Embryonic facial prominence (tissue), 1 donor: ENCODE data around the gene NPHP1.
"Not testable (repeated sequence)": the region's sequence is repeated elsewhere in the genome, so short reads cannot be mapped to it uniquely, and the experiment has no call there.

Experiments used
- DNase-seq: peaks from one replicate; pipeline ENCODE4 v3.0.0-alpha.2; 2016; ENCODE audit errors: extremely low spot score

Gene NPHP1

GRCh38 chr2:110130757-110131156, 74.1 kb downstream of the NPHP1 start:
- no peak for DNase-seq

GRCh38 chr2:110126906-110127305, 77.9 kb downstream of the NPHP1 start:
- no peak for DNase-seq

DNA sequence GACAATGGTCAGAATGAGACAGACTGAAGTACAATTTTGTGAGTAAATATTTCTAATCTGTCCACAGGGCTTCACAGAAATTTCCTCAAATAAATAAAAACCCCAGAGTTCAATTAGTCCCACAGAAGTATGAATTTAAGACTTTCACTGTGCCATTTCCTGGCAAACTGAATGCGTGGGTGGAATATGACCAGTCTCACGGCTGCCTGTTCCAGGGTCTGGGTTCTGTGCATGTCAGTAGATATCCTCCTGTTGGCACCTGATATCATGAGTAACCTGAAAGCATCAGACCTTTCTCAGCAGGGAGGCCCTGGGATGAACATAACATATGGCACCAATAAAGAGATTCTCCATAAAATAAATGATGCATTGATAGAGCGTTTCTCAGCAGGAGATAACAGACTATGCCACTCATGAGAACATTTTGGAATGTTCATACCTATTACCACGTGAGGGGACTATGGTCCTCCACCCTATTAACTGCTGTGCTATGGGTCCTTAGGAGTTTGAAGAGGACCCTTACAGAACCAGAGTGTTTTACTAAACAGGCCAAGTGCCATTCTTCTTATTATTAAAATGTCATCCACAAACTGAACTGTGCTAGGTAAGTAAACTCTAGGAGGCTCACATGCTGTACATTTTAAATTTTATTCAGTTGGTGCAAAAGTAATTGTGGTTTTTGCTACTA, 78.6 kb downstream of the NPHP1 start:
- DNase-seq = no peak

GRCh38 chr2:110124939-110125691, 79.7 kb downstream of the NPHP1 start:
- DNase-seq = no peak

GRCh38 chr2:110124038-110124825, 80.6 kb downstream of the NPHP1 start:
- DNase-seq = no peak

DNA sequence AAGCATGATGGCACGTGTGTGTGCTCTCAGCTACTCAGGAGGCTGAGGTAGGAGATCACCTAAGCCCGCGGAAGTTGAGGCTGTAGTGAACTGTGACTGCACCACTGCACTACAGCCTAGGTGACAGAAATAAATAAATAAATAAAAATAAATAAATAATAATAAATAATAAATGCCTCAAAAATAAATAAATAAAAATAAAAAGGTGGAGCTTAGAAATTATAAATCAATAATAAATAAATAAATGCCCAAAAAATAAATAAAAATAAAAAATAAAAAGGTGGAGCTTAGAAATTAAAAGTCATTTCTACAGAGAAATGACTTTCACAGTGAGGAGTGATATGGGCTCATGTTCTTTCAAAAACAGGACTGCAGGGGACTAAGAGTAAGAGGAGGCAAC, 83.2 kb downstream of the NPHP1 start:
- DNase-seq = no peak

DNA sequence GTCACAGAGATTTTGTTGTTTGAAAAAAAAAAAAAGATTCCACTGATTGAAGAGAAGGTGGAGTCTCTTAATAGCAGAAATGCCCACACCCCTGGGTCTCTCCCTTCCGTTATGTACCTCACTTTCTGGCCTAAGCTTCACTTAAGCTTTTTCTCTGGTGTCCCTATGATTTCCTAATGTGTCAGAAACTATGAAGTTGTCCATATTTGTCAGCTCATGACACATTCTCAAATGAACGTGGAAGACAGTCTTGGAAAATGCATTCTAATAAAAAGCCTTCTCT, 83.8 kb downstream of the NPHP1 start:
- no peak for DNase-seq

DNA sequence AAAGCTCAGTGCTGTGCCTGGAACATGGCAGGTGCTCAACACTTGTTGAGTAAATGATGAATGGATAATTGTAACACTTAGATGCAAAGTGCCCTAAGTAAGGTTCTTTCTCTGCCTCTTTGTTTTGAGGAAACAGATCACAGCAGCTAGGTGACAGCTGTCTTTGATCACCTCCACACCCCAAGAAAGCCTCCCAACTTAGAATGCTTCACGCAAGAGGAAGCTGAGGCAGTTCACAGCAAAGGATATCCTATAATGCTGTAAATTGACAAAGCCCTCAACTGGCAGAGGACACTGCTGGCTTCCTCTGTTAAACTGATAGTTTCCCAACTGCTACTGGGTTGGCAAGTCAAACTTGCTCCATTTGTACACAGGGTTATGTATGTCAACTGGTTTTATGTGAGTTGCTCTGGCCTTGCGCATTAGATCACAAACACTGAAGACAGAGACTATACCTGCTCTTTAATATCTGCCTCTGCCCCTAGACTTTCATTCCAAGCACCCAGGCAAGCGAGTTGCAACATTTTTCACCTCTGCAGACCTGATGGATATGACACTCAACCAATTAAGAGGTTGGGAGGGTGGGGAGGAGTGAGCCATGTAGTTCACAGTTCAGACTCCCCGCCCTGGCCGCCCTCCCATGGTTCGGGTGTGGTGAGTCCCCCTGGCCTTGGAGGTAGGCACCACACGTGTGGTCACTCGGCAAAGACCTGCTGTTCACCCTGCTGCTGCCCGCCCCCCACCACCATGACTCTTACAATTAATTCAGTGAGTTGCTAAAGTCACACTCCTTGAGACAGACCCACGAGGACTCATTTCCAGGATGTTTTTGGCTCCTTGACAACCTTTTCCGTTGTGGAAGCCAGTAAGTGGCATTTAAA, 84.4 kb downstream of the NPHP1 start:
- no peak for DNase-seq

- no peak for DNase-seq
Observed at GRCh38 chr2:110116033-110116710, 88.6 kb downstream of the NPHP1 start.

GRCh38 chr2:110115291-110116032, 89.4 kb downstream of the NPHP1 start, which contains the start of gene MALL:
Gene MALL (minus strand): TSS chr2:110115822. CDS start chr2:110115792, 30 bp downstream.
- no peak for DNase-seq

- no peak for DNase-seq
Observed at GRCh38 chr2:110114831-110115255, 90.0 kb downstream of the NPHP1 start.

DNA sequence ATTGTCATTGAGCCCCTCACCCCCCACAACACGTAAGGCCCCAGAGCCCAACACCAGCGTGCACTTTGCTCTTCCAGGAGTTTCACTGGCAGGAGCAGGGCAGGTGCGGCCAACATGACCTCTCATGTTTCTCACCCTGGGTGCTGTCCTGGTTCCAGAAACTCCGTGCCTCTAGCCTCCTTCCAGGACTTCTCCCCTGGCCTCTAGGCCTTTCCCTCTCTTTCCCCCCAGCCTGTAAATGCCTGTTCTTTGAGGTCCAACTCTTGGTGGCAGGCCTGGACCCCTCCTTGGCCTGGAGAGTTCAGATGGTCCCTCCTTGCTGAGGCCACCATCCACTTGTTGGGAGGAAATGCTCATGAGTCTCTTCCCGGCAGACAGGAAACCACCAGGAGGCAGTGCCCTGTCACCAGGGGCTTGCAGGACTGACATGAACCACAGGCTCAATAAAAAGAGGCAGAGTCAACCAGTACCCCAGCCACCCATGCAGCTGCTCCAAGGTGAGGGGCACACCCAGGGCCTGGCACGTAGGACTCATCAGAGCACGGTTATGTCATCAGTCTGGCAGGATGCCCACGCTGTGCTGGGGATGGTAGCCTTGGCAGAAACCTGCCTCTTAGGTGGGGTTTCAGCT, 90.7 kb downstream of the NPHP1 start:
- DNase-seq = no peak

- DNase-seq = not testable (repeated sequence)
Observed at GRCh38 chr2:110108291-110108690, 96.5 kb downstream of the NPHP1 start.

GRCh38 chr2:110107092-110108079, 97.4 kb downstream of the NPHP1 start:
- DNase-seq = no peak

DNA sequence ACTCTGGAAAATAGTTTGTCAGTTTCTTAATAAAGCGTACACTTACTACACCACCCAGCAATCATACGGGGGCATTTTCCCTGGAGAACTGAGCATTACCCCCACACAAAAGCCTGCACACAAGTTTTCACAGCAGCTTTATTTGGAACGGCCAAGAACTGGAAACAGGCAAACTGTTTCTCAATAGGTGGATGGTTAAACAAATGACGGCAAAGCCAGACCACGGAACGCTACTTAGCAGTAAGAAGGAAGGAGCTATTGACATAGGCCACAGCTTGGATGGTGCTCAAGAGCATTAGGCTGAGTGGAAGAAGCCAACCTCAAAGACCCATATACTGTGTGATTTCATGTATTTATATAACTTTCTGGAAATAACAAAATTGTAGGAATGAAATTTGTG, 98.2 kb downstream of the NPHP1 start:
- DNase-seq = no peak

DNA sequence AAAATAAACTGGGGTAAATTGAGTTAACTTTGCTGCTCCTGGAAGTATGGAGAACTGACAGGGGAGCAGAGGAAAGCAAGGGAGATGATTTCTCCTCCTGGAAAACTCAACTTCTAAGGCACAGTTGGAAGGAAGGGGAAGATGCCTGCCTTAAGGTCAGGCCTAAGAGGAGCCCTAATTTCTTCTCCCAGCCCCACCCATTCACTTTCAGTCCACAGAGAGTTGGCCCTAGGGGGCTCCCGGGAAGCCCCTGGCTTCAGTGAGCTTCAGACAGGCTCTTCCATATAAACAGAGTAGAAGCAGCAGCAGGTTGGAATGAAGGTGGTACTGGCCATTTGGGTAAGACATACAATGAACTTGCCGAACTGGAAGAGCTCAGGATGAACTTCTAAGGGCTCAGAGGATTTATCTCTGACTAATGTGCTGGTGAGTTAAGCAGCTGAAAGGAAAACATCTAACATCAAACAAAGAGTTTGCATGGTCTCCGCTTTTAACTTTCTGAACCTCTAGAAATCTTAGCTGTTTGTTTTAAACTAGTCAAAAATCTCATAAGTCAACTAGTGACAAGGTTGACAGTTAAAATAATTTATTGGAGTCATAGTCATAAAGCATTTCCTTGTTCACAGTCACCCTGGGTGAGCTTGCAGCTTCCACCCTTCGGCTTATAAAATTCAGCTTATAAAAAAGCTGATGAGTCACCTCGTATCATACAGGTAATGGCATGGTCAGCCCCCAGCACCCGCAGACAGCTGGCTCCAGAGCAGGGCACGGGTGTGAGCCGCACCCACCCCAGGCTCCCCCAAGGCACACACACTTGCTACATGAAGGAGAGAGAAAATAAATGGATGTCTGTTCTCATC, 99.0 kb downstream of the NPHP1 start:
- DNase-seq = no peak

GRCh38 chr2:110105183-110105582, 99.6 kb downstream of the NPHP1 start:
- DNase-seq = no peak
